Germinal center (tissue), 1 donor: ENCODE data around the gene TUBGCP6.
A peak's percentile ranks its signal among the peaks of the same experiment; 100 is the strongest.

Experiments used
- DNase-seq: peaks from one replicate; pipeline ENCODE4 v3.0.0; 2012; ENCODE audit warnings: mixed read lengths, low spot score

The TUBGCP6 gene

DNA sequence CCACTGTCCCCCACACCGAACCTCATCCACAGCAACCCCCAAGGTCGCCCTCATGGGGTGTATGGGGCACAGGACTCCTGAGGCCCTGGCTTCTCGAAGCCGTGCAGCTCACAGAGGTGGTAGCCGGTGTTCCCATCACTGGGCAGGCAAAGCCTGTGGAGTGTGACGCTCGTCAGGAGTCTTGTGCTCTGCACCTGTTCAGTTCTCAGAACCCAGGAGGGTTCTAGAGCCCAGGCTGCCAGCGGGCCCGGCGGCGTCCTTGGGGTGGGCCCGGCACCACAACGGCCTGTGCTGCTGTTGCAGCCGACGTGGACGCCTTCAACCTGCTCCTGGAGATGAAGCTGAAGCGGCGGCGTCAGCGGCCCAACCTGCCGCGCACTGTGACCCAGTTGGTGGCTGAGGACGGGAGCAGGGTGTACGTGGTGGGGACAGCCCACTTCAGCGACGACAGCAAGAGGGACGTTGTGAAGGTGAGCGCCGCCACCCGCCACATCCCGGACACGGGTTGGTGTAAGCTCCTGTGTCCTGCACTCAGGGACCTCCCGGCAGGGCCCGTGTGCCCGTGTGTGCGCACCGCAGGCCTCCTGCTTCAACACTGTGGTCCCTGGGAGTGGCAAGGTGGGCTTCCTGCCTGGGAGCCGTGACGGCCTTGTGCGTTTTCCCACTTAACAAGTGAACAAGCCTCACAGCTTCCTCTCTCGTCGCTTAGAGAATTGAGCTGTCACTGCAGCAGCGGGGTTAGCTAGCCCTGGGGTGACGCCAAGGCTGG lies 50.6 kb downstream of the TUBGCP6 start:
- DNase-seq = no peak

DNA sequence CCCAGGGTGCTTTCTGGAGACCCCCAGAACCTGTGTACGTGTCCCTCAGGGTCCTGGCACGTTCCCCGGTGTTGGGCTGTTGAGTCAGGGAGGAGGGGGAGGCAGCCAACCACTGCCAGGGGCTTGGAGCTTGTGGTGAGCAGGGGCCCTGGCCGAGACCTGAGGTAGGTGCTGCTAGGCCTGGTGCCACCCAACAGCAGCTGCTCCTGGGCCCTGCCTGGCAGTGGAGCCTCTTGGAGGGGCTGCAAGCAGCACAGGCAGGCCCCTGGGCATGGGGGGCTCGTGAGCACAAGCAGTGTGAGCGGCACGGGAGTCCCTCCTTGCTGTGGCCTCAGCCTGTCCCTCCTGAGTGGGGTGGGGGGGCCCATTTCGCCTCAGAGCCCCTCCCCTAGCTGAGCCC lies 51.2 kb downstream of the TUBGCP6 start:
- no peak for DNase-seq

DNA sequence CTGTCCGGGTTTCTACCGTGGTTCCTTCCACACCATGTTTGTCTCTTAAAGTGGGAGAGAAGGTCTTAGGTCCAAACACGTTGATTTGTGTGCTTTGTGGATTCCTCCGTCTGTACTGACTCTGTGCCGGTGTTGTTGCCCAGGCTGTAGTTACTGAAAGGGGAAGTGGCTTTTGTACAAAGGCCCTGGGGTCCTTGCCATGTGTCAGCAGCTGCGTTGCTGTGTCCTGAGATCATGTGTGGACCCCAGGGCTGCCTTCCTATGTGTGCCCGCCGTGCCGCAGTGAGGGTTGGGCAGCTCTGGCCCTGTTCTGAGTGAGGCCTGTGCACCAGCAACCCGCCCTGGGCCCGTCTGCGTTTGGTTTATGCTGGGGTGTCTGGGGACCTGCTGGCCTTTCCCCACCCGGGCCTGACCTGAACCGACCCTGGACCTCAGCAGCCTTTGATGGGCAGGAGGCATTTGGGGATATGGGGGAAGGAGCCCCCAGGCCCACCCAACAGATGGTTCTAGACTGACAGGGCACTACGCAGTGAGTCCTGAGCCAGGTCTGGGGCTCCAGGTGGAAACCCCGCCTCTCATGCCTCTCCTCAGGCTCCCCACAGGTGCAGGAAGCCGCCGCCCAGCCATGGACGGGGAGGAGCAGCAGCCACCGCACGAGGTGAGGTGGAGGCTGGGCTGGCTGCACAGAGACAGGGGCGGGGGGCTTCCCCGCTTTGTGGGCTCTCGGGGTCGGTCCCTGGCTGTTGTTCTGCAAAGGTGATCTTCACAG lies 52.2 kb downstream of the TUBGCP6 start:
- peak; percentile 63 for DNase-seq

DNA sequence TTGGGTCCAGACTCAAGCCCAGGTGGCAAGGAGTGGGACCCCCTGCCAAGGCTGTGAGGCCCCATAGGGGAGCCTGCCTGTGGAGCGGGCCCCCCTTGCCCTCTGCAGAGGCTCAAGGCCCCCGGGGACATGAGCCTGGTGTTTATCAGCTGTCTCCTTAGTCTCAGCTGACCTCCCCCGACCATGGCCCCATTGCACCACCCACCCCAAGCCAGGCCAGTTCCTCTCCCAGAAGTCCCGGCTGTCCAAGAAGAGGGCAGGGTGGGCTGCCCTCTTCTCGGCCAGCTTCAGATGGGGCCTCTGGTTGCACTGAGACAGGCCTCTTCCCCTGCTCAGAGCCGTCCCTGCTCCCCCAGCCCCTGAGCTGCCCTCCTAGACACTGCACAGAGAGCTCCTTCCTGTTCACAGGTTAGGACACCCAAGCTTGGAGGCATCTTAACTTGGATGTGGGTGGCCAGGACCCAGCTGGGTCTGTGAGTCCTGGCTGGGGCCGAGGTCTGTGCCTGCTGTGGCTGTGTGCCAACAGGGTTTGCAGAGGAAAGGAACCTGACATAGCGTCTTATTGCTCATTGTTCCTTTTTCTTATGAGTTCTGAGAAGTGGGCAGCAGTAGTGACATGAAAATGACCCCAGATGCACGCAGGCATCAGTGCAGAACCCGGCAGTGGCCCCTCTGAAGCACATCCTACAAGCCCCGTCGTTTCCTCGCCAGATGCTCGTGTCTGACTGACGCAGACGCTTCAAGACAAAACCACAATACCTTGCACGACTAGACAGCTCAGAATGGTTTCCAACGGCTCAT lies 53.7 kb downstream of the TUBGCP6 start:
- DNase-seq = peak; percentile 64

DNA sequence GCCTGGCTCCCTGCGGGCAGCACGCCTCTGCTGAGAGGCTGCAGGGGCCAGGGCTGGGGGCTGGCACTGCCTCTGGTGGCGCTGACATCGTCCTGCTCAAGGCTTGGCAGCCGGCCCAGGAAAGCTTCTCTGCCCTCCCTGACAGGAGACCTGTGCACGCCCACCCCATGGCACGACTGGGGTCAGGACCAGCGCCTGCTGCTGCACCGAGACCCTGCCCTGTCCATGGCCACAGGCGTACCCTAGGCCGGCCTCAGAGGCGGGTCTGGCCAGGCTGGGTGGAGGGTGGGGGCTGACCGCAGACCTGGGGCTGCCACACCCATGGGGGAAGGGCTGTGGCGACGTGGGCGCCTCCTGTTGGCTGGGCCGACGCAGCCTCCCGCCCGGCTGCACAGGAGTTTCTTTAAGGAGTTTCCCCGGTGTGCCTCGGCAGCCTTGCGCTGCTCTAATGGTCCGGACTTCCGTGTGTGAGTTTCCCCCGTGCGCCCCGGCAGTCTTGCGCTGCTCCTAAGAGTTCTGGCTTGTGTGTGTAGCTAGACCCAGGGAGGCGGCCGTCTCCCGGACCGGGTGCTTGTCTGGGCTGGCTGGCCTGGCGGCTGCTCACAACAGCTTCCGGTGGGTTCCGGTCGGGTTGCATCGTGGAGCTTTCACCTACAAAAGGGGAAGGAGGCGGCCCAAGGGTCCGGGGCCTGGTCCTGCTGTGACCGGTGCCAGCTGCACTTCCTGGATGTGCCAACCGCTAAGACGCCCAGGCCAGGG lies 54.5 kb downstream of the TUBGCP6 start:
- DNase-seq = peak; percentile 86

DNA sequence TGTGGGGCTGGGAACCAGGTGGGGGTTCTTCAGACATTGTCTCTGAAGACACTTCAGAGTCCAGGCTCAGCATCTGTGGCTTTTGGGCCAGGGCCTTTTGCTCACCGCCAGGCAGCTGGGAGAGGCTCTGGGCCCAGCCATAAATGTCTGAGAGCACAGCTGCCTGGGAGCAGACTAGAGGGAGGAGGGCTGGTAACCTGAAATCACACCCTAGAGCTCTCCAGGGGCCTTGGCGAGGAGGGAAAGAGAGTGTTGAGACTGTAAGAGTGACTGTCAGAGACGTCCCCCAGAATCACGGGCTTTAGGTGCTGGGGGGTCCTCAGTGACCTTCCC lies 55.0 kb downstream of the TUBGCP6 start:
- no peak for DNase-seq

DNA sequence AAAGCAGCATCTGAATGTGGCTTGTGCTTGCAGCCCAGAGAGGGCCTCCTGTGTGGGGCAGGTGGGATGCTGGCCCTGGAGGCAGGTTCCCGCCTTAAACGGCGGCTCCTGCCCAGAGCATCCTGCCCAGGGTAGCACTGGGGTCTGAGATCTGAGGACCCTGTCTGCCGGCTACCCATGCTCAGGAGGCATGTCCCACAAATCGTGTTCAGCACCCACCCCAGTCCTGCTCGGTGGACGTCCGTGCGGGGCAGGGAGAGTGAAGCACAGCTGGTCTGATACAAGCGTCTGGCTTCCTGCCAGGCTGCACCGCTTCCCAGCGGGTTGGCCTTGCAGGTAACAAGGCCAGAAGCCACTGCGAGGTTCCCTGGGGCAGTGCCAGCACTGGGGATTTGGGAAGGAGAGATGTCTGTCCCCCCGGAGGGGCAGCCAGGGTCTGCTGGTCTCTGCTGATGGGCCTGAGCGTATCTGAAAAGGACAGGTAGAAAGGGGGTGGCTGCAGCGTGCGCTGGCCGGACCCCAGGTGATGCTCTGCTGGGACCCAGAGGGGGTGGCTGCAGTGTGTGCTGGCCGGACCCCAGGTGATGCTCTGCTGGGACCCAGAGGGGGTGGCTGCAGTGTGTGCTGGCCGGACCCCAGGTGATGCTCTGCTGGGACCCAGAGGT lies 55.5 kb downstream of the TUBGCP6 start:
- DNase-seq = no peak

DNA sequence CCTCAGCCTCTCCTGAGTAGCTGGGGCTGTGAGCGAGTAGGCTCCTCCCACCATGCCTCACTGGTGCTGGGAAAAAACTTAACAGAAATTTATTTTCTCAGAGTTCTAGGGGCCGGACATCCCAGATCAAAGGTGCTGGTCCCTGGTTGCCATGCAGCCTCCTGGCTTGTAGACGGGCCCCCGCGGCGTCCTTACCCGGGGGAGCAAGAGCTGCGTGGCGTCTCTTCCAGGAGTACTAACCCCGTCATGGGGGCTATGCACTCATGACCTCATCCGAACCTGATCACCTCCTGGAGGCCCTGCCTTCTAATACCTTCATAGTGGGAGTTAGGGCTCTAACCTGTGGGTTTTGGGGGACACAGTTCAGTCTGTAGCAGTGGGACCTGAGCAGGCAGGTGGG lies 56.5 kb downstream of the TUBGCP6 start:
- no peak for DNase-seq

DNA sequence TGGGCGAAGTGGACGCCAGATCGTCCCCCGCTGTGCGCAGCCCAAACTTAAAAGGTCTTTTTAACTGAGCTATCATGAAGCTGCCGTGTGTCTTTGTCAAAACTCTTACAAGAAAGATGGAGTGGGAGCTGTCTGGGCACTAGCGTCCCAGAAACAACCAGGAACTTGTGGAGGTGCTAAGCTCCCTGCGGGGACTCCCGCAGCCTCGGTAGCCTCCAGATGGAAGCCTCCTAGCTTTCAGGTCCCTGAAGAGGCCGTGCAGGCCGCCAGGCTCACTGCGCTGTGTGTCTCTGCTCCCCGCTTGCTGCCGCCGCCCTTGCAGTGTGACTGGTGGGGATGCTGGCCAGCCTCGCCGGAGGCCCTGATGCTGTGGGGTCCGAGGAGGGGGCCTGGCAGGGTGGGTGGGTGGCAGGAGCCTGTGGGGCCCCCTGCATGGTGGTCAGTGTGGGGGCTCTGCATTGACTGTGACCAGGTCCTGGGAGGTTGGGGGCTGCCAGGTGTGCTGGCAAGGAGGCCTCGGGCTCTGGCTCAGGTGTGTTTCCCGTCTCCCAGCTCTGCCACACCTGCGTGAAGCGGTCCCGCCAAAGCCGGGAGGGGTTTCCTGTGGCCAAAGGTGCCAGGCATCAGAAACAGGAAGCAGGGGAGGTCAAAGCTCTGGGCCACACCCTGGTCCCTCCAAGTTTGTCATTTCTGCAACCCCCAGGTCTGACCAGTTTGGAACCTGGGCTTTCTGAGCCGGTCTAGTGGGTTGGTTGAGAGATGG lies 57.9 kb downstream of the TUBGCP6 start:
- no peak for DNase-seq

DNA sequence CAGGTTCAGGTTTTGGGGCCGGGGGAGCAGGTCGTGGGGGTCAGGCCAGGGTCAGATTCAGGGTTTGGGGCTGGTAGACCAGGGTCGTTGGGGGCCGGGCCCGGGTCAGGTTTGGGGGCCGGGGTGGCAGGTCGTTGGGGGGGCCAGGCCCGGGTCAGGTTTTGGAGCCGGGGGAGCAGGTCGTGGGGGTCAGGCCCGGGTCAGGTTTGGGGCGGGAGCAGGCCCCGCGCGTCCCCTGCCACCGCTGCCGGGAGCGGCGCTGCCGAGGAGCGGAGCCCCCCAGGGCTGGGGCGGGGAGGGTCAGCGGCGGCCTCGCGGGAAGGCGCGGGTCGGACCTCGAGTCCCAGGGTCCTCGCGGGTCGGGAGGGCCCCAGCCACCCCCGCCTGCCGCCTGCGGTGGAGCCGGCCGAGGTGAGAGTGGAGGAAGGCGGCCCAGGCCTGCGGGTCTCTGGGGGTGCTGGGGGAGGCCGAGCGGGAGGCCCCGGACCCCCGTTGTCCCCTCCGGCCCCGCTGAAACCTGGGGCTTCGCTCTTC lies 58.6 kb downstream of the TUBGCP6 start:
- no peak for DNase-seq

DNA sequence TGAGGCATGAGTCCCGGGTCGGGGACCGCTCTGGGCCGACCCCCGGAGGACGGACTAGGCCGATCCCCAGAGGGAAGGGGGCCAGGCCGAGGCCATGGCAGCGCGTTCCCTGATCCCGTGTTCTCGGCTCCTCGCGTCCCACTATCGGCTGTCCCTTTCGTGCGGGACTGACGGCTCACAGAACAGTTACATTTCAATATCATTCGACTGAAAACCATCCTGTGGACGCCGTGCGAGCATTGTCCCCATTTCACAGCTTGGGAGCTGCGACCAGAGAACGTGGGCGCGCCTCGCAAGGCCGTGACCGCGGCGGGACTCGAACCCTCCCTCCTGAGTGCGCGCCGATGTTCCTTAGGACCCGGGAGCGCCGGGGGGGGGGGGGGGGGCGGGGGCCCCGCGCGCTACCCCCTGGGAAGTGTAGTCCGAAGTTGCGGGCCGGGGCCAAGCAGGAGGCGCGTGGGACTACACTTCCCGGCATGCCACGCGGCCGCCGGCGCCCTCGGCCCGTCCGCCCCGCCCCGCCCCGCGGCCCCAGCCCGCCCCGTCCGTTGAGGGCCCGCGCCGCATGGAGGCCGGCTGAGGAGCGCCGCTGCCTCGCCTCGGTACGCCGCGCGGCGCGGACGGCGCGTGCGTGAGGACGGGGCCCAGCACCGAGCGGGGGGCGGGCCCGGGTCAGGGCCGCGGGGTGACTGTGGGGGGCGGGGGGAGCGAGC lies 59.3 kb downstream of the TUBGCP6 start, which contains the start of gene TRABD:
TSS of gene TRABD (plus strand) at position 539 of the 713 bp plus-strand sequence. CDS start 7,148 bp downstream, outside the sequence.
- DNase-seq = peak; percentile 91

DNA sequence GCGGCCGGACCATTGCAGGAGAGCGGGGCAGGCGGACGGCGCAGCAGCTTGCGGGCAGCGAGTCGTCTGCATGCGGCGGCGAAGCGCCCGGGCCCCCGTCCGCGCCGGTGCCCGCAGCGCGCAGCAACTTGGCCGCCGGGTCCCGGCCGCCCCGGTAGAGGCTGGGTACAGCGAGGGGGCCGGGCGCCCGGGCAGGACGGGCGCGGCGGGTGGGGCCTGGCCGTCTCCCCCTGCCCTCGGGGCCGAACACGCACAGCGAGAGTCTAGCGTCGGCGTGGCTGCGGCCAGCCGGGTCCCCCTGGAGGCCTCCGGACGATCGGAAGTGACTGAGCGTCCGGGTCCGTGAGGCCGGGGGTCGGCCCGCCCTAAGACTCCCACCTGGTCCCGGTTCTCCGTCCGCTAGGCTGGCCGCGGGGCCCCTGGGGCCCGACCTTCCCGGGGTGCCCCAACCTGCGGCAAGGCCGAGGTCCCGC lies 59.9 kb downstream of the TUBGCP6 start:
- DNase-seq = no peak

DNA sequence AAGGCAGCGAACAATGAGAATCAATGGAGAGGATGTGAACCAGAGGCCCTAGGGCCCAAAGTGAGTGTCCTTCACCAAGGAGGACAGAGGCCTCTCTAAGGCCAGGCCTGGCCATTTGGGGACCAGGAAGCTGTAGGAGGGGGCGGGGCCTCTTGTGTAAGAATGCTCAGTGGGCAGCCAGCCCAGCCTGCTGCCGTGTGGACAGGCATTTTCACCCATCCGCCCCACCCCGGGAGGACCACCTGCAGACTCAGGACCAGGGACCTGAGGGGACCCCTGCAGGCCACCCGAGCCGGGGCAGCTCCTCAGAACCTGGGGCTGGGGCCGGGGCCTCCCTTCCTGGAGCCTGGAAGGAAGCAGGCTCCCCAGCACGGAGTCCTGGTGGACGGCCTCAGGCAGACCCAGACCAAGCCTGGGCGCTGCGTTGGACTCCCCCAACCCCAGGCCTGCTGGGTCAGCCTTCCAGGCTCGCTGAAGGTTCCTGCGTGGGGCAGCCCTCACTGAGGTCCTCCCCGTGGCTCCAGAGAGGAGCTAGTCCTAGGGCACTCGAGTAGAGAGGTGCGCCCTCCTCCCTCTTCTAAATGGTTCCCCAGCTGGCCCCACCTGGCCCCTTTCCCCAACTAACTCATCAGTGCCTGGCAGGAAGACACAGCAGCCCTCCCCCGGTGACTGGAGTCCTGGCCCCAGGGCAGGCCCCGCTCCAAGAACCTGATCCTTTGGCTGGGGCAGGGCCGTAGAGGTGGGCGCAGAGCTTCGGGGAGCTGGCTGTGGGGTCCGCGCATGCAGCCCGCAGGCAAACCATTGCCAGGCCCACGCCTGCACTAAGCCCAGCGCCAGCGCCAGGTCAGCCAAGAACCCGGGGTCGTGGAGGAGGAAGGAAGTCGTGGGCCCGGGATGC lies 60.6 kb downstream of the TUBGCP6 start:
- no peak for DNase-seq

DNA sequence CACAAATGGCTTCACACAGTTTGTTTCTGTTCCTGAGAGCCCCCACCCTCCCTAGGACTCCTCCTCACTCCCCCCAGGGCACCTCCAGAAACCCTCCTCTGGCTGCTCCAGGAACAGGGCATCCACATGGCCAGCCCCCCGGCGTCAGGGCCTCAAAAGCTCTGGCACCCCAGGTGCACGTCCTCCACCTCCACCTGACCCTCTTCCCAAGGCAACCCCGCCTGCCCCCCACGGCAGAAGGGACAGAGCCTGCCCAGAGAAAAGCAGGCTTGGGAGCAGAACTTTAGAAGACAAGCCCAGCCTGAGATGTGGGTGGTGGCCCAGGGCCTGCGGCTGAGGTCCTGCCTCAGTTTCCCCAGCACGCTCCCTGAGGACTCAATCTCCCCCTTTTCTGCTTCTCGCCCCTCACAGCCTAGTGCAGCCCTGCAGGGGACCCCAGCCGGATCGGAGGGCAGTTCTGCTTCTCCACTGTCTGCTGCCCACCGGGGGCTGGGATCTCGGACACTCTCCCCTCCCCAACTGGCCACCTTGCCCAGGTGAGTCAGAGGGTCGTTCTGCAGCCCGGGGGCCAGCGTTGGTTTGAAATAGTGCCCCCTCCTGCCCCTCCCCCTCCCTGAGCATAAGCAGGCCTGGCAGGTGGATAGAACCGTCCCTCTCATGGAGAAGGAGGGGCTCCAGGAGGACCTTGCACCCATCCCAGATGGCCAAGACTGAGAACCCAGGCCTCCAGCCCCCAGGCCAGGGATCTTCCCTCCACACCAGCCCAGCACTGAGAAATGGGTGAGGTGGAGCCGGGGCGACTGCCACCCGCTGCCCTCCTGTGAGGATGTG lies 61.5 kb downstream of the TUBGCP6 start:
- no peak for DNase-seq

DNA sequence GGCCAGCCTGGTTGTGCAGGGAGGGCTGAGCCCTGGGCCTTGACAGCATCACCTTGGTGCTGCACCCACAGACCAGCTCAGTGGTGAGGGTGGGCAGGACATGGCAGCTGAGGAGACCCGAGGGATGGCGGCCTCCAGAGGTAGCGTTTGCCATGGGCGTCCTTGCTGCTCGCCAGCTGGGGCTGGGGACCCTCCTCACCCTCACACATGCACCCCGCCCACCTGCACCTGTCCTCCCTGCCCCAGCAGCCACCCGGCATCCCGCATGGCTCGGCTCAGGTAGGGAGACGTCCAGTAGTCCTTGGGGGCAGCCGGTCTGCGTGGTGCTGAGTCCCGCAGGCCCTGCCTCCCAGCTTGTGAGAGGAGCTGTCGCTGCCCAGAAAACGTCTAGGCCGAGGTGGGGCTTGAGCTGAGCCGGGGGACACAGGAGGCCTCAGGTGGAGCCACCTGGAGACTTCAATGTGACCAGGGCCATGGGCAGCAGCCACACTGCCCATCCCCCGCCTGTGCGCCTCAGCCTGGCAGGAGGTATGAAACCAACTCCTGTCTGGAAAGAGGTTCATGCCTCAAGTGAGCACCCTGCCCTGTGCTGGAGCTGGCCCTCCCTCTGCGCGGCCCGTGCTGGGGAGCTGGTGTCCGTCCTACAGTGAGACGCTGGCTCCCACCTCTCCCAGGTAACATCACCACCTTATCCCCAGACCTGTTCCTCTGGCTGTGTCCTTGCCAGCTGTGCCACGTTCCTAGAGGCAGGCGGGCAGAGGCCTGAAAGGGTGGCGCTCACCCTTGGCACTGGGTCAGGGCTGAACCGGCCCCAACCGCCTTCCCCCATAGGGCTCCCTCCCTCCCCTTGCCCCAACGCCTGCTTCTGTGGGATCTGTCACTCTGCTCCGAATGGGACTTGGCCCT lies 62.4 kb downstream of the TUBGCP6 start:
- no peak for DNase-seq

DNA sequence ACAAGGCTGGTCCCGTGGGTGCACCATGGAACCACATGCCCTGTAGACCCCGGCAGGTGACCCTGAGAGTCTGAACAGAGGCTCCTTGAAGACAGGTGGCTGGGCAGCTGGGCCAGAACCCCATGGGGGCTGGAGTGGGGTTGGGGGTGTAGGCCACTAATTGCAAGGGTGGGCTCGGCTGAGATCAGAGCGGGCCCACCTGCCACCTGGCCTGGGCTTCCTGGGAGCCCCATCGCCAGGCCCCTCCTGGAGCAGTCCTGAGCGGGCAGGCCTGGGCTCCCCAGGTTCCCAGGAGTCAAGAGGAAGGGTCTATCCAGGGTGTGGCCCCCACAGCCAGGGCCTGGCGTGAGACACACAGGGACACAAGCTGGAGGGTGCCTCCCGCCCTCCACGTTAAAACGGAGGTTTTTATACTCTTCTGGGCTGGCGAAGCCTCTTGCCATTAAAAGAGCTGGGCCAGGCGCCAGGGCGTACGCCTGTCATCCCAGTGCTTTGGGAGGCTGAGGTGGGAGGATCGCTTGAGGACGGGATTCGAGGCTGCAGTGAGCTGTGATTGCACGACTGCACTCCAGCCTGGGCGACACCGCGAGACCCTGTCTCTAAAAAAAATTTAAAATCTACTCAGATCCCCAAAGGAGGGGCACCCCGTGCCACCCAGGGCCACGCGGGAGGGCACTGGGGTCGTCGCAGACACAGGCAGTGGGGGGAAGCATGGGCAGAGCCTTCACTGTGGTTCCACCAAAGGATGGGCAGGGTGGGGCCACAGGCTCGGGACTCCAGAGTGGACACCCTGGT lies 63.9 kb downstream of the TUBGCP6 start:
- DNase-seq = no peak
